GM21526 (cell line): ENCODE results near the gene PGAM1.
A peak's percentile ranks its signal among the peaks of the same experiment; 100 is the strongest.
"Not testable (repeated sequence)": the region's sequence is repeated elsewhere in the genome, so short reads cannot be mapped to it uniquely, and the experiment has no call there.

Experiments used
- ATAC-seq: cut with Tn5 transposase; IDR thresholded peaks from one replicate; pipeline ENCODE4 v1.9.1; 2021; ENCODE audit warnings: moderate library complexity; ENCODE audit not compliant: unreplicated experiment, low FRiP score

PGAM1 gene

GRCh38 chr10:97425964-97426775 lies at the start of gene PGAM1:
Gene PGAM1 (plus strand): TSS chr10:97426191. CDS start chr10:97426308, 117 bp downstream.
- ATAC-seq: peak; percentile 64

- ATAC-seq: no peak
Measured at GRCh38 chr10:97376413-97376812, 49.6 kb upstream of the PGAM1 start.

DNA sequence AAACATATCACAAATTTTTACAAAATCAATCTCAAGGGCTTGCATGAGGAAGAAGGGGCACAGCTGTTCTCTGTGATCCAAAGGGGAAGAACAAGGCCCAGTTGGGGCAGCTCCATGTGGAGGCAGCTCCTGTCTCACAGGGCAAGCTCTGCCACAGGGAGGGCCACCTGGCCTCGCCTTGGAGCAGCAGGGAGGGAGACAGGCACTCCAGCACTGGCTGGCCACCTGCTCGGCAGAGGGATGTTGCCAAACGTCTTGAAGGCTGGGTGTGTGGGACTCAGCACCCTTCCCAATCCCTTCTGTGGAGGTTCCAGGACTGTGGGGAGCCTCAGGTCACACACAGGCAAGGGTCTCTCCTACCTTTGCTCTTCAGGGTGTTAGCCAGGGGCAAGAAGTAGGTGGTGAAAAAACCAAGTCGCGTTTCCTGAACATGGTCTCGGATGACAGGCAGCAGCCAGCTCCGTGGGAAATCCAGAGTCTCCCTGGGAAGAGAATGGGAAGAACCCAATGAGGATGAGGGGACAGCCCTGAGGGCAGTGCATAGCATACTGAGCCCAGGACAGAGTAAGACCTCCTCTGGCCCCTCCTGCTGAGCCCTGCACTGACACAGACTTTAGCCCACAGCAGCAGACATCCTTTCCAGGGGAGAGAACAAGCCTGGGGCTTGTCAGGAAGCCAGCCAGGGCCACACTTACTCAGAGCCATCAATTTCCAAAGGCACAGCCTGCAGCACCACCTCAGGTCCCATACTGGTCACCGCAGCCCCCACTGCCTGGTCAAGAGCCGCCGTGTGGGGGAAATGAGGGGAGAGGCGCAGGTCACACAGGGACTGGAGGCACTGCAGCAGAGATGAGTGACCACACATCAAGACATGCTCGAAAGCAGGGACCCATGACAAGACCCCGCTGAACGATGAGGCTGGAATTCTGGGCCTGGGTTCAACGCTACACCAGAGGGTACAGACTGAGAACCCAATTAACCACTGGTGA lies 46.8 kb upstream of the PGAM1 start:
- no peak for ATAC-seq

DNA sequence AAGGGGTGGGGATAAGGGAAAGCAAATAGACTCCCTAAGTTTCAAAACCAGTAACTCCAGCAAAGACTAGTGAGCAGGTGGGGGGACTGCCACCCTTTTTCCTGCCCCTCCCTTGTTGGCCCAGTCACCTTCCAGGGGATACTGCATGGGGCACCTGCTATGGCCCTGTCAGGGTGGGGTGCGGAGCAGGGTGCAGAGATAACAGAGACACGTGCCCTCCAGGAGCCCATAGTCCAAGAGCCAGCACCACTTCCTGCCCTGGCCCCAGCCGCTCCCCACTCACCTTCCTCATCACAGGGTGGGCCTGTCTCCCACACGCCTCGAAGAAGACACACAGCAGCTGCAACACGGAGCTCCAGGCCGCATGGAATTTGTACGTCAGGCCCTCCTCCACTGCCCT lies 45.5 kb upstream of the PGAM1 start:
- ATAC-seq: no peak

DNA sequence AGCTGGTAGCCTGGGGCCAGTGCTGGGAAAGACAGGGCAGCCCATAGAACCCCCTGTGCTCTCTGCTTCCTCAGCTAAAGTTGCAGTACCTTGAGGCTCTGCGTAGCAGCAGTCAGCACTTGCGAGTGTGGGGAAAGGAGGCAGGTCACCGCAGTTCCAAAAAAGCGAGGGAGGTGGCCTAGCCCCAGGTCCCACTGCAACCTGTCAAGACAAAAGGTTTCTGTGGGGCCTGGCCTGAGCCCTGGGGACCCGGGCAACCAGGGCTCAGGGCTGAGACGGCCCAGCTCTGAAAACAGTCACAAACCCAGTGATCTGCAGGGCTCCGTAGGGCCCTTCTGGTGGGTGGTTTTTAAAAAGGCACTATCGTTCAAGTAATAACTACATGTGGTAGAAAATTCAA lies 44.4 kb upstream of the PGAM1 start:
- no peak for ATAC-seq

DNA sequence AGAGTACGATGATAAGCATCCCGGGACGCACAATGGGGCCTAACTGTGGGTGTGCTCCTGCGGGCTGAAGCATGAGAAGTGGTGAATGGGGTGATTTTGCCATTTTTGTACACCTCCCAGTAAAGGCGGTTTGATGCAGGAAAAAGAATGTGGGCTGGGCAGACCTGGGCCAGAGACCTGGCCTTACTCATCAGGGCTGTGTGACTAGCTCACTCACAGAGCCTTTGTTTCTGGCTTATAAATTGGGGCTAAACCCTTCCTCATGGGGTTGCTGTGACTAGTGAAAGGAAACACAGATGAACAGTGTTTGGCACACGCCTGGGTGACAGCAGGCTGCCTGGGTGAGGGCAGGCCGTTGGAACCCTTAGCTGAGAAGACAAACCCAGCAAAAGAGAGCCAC lies 42.8 kb upstream of the PGAM1 start:
- no peak for ATAC-seq

- no peak for ATAC-seq
Measured at GRCh38 chr10:97384156-97384555, 41.8 kb upstream of the PGAM1 start.

GRCh38 chr10:97384641-97385040 lies 41.4 kb upstream of the PGAM1 start:
- no peak for ATAC-seq

- ATAC-seq: no peak
Measured at GRCh38 chr10:97385565-97385964, 40.4 kb upstream of the PGAM1 start.

- ATAC-seq: no peak
Measured at GRCh38 chr10:97388152-97388551, 37.8 kb upstream of the PGAM1 start.

- ATAC-seq: no peak
Measured at GRCh38 chr10:97390091-97390490, 35.9 kb upstream of the PGAM1 start.

GRCh38 chr10:97393034-97393573 lies 32.9 kb upstream of the PGAM1 start:
- ATAC-seq: no peak

DNA sequence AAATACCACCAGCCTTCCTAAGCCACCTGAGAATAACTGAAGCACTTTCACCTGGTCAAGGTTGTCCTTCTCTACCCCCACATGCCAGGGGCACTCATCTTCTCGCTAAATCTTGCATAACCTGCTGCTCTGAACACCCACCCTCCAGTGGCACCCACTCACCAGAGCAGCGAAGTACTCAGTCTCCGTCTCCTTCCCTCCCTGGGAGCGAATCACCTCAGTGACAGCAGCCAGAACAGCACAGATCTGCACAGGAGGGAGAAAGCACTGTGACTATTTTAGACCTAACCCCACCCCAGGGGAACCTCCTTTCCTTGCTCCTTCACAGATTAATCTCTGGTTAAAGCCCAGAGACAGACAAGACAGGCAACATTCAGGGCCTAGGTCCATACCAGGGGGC lies 29.9 kb upstream of the PGAM1 start:
- ATAC-seq: no peak

DNA sequence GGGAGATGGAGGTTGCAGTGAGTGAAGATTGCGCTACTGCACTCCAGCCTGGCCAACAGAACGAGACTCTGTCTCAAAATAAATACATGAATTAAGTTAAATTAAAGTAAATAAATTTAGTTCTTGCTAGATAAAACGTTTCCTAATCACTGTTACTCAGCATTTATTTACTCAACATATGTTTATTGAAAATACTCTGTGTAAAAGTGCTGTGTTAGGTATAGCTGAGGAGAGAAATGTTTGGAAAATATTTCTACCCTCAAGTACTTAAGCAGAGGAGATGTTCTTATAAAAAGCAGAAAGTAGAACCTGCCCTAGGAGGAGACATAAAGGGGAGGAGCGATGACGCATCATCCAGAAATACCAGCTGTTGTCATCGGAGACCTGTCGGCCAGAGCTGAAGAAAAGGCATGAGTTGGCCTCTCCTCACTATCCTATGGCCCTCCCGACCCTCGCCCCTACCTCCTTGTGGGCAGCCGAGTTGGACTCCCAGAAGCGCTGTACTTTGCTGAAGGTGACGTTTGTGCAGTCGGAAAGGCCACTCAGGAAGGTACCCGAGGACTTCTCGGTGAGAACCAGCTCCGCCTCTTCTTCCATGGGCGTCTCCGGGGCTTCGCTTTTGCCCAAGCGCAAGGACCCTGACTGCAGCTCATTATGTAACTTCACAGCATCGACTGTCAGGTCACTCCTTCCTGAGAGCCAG lies 26.0 kb upstream of the PGAM1 start:
- no peak for ATAC-seq

DNA sequence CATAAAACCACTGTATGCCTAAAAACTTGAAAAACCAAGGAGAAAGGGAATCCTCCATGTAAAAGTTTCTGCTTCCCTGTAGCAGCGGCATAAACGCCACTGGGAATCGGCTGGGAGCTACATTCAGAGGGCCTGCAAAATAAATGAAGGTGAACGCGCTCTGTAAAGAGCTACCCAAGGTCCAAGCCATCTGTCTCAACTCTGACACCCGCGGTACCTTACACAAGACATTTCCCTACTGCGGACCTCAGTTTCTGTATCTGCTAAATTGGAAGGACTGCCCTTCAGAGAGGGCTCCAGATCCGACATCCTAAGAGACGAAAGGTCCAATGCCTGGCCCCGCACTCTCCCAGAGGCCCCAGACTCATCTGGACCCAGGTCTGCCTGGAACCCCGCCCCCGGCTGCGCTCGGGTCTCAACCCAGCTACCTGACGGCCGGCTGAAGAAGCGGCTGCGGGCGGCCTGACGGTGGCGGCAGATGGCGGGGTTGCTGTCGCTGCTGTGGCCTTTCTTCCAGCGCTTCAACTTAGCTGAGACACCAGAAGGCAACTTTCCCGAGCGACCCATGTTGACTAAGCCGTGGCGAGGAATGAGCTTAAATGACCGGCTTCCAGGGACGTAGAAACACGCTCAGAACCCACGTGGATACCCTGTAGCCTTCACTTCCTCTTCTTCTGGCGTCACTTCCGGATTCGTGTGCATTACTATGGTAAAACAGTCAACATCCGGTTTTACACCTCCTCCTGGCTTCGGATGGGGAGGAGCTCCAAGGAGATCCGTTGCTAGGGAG lies 25.1 kb upstream of the PGAM1 start, which contains the start of gene RRP12:
TSS of gene RRP12 (minus strand) at position 676 of the 790 bp plus-strand sequence. CDS start at position 567, 109 bp downstream.
- peak; percentile 93 for ATAC-seq

DNA sequence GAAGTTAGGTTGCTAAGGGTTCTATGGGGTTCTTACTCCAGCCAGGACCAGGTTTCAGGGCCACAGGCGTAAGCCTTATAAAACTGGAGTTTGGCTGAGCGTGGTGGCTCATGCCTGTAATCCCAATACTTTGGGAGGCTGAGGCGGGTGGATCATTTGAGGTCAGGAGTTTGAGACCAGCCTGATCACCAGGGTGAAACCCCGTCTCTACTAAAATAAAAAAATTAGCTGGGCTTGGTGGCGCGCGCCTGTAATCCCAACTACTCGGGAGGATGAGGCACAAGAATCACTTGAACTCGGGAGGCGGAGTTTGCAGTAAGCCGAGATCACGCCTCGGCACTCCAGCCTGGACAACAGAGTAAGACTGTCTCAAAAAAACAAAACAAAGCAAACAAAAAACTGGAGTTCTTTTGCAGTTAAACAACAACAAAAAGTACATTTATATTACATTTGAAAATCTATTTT lies 24.5 kb upstream of the PGAM1 start:
- ATAC-seq: no peak

GRCh38 chr10:97404044-97404443 lies 21.9 kb upstream of the PGAM1 start:
- ATAC-seq: no peak

DNA sequence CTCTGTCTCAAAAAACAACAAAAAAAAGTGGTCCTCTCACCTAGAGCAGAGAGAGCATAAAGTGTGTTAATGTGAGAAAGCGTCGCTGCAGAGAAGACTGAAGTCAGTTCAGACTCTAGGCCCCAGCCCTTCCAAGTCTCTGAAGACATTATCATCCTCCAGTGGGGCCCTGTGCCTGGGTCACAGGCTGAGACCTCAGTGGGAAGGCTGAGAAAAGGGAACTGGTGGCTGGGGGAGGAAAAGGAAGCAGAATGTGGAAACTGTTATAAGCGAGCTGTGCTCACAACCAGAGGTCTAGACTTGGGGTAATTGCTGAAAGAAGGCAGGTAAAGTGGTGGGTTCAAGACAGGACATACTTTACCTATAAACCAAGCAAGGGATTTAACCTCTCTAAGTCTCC lies 19.9 kb upstream of the PGAM1 start:
- no peak for ATAC-seq

DNA sequence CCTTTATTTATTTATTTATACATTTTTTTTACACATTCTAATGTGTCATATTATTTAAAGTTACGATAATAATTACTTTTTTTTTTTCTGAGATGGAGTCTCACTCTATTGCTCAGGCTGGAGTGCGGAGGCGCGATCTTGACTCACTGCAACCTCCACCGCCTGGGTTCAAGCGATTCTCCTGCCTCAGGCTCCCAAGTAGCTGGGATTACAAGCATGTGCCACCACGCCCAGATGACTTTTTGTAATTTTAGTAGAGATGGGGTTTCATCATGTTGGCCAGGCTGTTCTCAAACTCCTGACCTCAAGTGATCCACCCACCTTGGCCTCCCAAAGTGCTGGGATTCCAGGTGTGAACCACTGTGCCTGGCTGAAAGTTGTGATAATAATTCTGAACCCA lies 19.5 kb upstream of the PGAM1 start:
- not testable (repeated sequence) for ATAC-seq
